Thymus (tissue), 11 donors: ENCODE results near the gene ATP6V0B. TPM values are rescaled to one million over a fixed set of nuclear protein-coding genes. Genes with fewer than 3 reads are reported as not detected.

Source experiments
- DNase-seq, 9 donors: peaks; one replicate each; pipeline ENCODE4 v3.0.0-alpha.2; 2013; ENCODE audit warnings: low spot score in 9 of 9, low read depth in 6 of 9, missing footprints in 1 of 9
- H3K27ac ChIP-seq, 2 donors: one replicate each; pipeline ENCODE4 v1.5.1; 2013; ENCODE audit warnings: control low read depth in 1 of 2, low read depth in 1 of 2, low read length in 1 of 2, mild to moderate bottlenecking in 1 of 2, moderate library complexity in 1 of 2
- H3K27me3 ChIP-seq, 2 donors: one replicate each; pipeline ENCODE4 v1.5.1; 2013; ENCODE audit warnings: low read length in 1 of 2; ENCODE audit not compliant: control insufficient read depth in 2 of 2, insufficient read depth in 1 of 2
- H3K36me3 ChIP-seq, 2 donors: one replicate each; pipeline ENCODE4 v1.5.1; 2013; ENCODE audit warnings: low read length in 1 of 2, mild to moderate bottlenecking in 1 of 2, moderate library complexity in 1 of 2; ENCODE audit not compliant: control insufficient read depth in 2 of 2, insufficient read depth in 2 of 2
- H3K4me1 ChIP-seq, 2 donors: one replicate each; pipeline ENCODE4 v1.5.1; 2013; ENCODE audit warnings: low read length in 2 of 2; ENCODE audit not compliant: control insufficient read depth in 2 of 2, insufficient read depth in 2 of 2
- H3K4me3 ChIP-seq, 2 donors: one replicate each; pipeline ENCODE4 v1.5.1; 2013; ENCODE audit warnings: low read length in 2 of 2, control low read depth in 1 of 2, mild to moderate bottlenecking in 1 of 2
- H3K9me3 ChIP-seq, 2 donors: one replicate each; pipeline ENCODE4 v1.5.1; 2013; ENCODE audit warnings: low read length in 1 of 2, mild to moderate bottlenecking in 1 of 2; ENCODE audit not compliant: control insufficient read depth in 2 of 2, insufficient read depth in 1 of 2
- WGBS: extraction: QIAGEN DNeasy Blood & Tissue Kit; methylation state at CpG from one replicate; pipeline ENCODE4 v1.1.7; 2013; 5-methylcytosine and 5-hydroxymethylcytosine counted together
- polyA plus RNA-seq: library from polyadenylated mRNA; stranded (reverse); fragments of 200-250 nt; gene quantifications from one replicate; pipeline ENCODE4 v1.2.3, GENCODE V29; 2013
- total RNA-seq: library from RNA; stranded (reverse); fragments of 120-200 nt; gene quantifications from one replicate; pipeline ENCODE4 v1.2.4, GENCODE V29; 2013
- donor health status: healthy.

ATP6V0B gene
- total and polyA plus RNA-seq, 2 donors, result 110 to 198 TPM

DNA sequence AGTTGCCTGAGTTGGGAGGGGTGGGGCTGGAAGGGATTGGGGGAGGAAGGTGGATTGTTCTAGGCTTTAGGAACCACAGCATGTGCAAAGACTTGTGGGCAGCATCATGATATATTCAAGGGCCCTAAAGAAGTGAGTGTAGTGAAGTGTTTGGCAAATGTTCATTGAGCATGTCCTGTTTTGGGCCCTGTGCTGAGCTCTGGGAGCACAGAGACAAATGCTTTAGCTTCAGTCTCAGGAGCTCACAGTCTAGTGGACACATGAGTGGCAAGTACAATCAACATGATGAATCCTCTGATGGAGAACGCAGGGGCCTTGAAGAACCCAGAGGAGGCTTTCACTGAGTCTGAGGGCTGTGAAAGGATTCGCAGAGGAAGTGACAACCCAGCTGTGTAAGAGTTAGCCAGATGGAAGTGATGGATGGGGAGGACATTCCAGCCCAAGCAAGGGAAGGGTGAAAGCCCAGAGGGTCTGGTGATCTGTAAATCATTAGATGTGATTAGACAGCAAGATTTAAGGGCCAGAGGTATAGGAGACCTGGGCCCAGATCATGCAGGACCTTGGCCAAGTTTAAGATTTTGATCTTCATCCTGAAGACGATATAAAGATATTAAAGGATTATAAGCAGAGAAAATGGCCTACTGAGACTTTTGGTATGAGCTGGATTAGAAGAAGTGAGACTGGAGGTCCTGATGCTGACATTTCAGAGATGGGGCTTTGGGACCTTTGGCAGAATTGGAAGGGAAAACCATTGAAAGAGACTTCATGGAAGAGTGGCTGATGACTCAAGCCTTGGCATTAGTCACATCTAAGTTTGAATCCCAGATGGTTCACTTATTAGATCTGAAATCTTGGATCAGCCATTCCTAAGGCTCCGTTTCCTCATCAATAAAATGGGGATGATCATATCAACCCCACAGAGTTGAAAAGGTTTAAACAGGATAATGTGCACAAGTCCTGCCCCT lies 23.5 kb upstream of the ATP6V0B start:
- H3K4me3 ChIP-seq, result no peak overlapping the region
- 98% methylated on average over 4 of the region's 4 CpGs for WGBS
- H3K36me3 ChIP-seq, result peaks cover 4 to 6% of the 10 kb centered on the region in 2 donors
- peaks cover 0 to 5% of the 10 kb centered on the region in 2 donors for H3K9me3 ChIP-seq
- no peak overlapping the region for H3K27ac ChIP-seq
- H3K4me1 ChIP-seq, result peaks cover 11 to 16% of the 10 kb centered on the region in 2 donors
- H3K27me3 ChIP-seq, result no peaks in the 10 kb centered on the region
- DNase-seq, result no peak

DNA sequence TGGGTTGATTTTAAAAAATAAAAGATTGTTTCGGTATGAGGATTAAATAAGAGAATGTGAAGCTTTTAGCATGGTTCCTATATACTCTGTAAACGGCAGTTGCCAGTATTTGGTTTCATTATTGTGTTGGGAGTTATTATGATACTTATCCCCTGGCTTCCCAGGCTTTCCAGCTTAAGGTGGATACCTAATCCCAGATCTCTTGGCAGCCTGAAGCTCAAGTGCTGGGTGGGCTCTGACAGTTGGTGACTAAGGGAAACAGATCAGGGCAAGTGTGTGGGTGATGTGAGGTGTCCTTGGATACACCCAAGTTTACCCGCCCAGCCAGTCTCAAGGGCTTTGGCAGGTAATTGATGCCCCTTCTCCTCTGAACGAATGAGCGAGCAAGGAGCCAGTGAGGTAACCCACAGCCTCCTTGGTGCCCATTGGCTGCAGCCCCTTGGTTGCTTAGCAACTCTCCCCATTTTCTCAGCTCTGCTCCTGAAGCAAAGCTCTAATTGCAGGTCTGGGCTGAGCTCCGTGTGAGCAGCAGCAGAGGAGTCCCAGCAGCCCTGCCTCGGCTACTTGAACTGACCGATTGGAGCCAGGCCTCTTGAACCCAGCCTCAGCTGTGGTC lies 21.9 kb upstream of the ATP6V0B start:
- WGBS, result 96% methylated on average over 8 of the region's 8 CpGs
- Histone ChIP-seq H3K9me3 (no peaks in the 10 kb centered on the region), H3K27ac (no peak overlapping the region), H3K4me3 (no peak overlapping the region), H3K4me1 (peaks cover 5 to 8% of the 10 kb centered on the region in 2 donors), H3K36me3 (peaks cover 11 to 15% of the 10 kb centered on the region in 2 donors), H3K27me3 (no peaks in the 10 kb centered on the region)
- DNase-seq, result no peak

DNA sequence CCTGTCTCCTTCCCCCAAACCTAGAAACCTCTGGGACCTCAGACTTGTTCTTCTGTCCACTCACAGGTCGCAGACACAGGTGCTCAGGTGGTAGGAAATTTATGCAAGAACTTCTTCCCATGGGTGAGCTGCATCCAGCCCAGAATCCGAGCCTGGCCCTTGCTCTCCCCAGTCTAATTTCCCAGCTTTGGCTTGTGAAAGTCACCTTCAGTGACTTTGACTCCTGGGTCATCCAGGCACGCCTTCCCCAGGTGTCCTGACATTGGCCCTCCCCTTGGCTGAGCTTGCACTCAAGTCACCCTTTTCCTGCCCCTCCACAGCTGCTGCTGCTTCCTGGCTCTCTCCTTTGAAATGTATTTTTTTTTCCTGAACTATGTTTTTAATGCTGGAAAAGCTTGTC lies 21.4 kb upstream of the ATP6V0B start:
- DNase-seq, result no peak
- H3K27me3 ChIP-seq, result no peaks in the 10 kb centered on the region
- H3K9me3 ChIP-seq, result no peaks in the 10 kb centered on the region
- H3K4me3 ChIP-seq, result no peak overlapping the region
- H3K27ac ChIP-seq, result no peak overlapping the region
- 95% methylated on average over 3 of the region's 3 CpGs for WGBS
- peaks cover 0 to 4% of the 10 kb centered on the region in 2 donors for H3K4me1 ChIP-seq
- H3K36me3 ChIP-seq, result peaks cover 13 to 17% of the 10 kb centered on the region in 2 donors

DNA sequence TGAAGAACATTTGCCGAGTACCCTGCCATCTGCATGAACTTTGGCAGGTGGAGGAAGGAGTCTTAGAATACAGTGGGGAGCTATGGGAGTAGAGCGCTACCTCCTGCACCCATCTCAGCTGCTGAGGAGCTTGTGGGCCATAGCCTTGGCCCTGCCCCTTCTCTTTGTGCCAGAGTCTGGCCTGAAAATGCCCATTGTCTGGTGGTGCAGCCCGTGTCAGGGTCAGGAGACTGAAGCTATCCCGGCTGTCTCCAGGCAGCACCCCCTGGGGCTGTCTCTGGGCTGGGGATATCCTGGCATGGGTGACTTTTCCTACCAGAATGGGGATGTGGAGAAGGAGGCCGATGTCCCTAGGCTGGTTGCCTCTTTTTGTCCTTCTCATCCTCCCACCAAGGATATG lies 20.7 kb upstream of the ATP6V0B start:
- 96% methylated on average over 5 of the region's 5 CpGs for WGBS
- Histone ChIP-seq H3K9me3 (no peaks in the 10 kb centered on the region), H3K4me1 (no peaks in the 10 kb centered on the region), H3K27me3 (no peaks in the 10 kb centered on the region), H3K4me3 (no peak overlapping the region), H3K36me3 (peaks cover 19 to 24% of the 10 kb centered on the region in 2 donors), H3K27ac (no peak overlapping the region)
- no peak for DNase-seq

DNA sequence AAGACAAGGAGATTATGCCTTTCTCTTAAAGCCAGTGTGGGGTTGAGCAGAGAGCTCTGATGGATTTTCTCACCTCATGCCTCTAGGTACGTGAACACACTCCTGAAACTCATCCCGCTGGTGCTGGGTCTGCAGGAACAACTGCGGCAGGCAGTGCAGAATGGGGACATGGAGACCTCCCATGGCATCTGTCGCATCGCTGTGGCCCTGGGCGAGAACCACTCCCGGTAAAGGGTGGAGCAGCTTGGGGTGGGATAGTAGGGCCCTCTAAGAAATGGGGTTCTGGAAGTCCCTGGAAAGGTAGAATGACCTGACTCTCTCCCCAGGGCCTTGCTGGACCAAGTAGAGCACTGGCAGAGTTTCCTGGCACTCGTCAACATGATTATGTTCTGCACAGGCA lies 18.5 kb upstream of the ATP6V0B start:
- Histone ChIP-seq H3K27ac (no peak overlapping the region), H3K36me3 (peaks cover 21 to 28% of the 10 kb centered on the region in 2 donors), H3K9me3 (no peaks in the 10 kb centered on the region), H3K4me3 (no peak overlapping the region), H3K27me3 (no peaks in the 10 kb centered on the region), H3K4me1 (no peaks in the 10 kb centered on the region)
- no peak for DNase-seq
- 99% methylated on average over 8 of the region's 8 CpGs for WGBS

GRCh38 chr1:43957407-43958040 lies 17.2 kb upstream of the ATP6V0B start:
- Histone ChIP-seq H3K4me1 (no peaks in the 10 kb centered on the region), H3K4me3 (no peak overlapping the region), H3K27me3 (no peaks in the 10 kb centered on the region), H3K9me3 (no peaks in the 10 kb centered on the region), H3K27ac (no peak overlapping the region), H3K36me3 (peaks cover 20 to 28% of the 10 kb centered on the region in 2 donors)
- DNase-seq, result no peak
- WGBS, result 94% methylated on average over 7 of the region's 7 CpGs

GRCh38 chr1:43958351-43959255 lies 16.2 kb upstream of the ATP6V0B start:
- H3K27me3 ChIP-seq, result no peaks in the 10 kb centered on the region
- no peak overlapping the region for H3K27ac ChIP-seq
- no peaks in the 10 kb centered on the region for H3K9me3 ChIP-seq
- no peak overlapping the region for H3K4me3 ChIP-seq
- H3K4me1 ChIP-seq, result no peaks in the 10 kb centered on the region
- 97% methylated on average over 9 of the region's 9 CpGs for WGBS
- H3K36me3 ChIP-seq, result peaks cover 25 to 28% of the 10 kb centered on the region in 2 donors
- DNase-seq, result no peak

DNA sequence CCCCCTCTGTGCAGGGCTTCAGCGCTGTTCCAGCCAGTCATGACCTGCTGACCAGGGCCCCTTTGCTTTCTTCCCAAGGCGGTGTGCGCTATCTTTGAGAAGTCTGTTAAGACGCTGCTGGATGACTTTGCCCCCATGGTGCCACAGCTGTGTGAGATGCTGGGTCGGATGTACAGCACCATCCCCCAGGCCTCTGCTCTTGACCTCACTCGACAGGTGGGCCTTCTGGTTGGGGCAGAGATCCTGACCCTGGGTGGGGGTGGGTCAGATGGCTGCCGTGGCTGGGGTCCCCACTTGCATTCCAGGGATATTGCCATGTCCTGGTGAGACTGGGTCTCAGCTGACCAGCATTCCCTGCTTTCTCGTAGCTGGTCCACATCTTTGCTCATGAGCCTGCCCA lies 14.0 kb upstream of the ATP6V0B start:
- 97% methylated on average over 8 of the region's 8 CpGs for WGBS
- peaks cover 27 to 28% of the 10 kb centered on the region in 2 donors for H3K36me3 ChIP-seq
- DNase-seq, result no peak
- H3K4me1 ChIP-seq, result no peaks in the 10 kb centered on the region
- no peak overlapping the region for H3K4me3 ChIP-seq
- H3K27me3 ChIP-seq, result no peaks in the 10 kb centered on the region
- H3K27ac ChIP-seq, result no peak overlapping the region
- no peaks in the 10 kb centered on the region for H3K9me3 ChIP-seq
